ENCODE data around the gene ITSN2. TPM values are rescaled to one million over a fixed set of nuclear protein-coding genes. Genes with fewer than 3 reads are reported as not detected.
"Not testable (repeated sequence)": the region's sequence is repeated elsewhere in the genome, so short reads cannot be mapped to it uniquely, and the experiment has no call there.

Gene ITSN2
- total RNA-seq, 2 donors from 2014 or later = 12.6 to 16.8 TPM

DNA sequence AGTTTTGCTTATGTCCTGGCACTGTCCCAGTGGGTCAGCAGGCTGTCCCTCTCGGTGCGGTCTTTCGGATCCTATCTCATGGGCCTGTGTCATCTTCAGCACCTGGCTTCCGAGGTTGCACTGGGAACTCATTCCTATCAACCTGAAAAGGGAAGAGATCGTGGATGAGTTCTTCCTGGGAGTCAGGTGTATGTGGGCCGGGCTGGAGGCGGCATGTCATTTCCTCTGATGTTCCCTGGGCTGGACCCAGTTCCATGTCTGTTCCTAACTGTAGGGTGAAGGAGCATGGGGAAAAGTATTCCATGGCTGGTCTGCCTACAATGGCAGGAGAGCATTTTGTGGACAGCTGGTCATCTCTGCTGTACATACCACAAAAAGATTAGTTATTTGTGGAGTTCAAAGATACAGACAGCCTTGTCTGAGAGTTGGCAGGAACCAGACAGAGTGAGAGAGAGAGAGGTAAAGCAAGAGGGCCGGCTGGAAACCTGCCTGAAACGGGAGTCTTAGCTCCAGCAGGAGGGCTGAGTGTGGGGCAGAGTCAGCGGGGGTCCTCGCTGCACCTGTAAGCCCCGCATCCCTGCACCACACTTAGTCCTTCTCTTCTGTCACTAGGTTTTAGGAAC lies 160.3 kb downstream of the ITSN2 start:
- no peak for DNase-seq
- H3K4me1 Mint-ChIP-seq = no peaks in the 10 kb centered on the region
- no peak overlapping the region for H3K27ac Mint-ChIP-seq
- Histone ChIP-seq H3K27me3 (ENCODE audit: control insufficient read depth, insufficient read depth, low read length, poor library complexity, severe bottlenecking) (peaks cover 65% of the 10 kb centered on the region), H3K27ac (ENCODE audit: low read depth, low read length) (no peak overlapping the region), H3K4me3 (ENCODE audit: low read length) (no peak overlapping the region), H3K36me3 (ENCODE audit: control insufficient read depth, insufficient read depth, low read length) (no peaks in the 10 kb centered on the region), H3K9ac (ENCODE audit: extremely low read depth, low read length, poor library complexity, severe bottlenecking) (no peak overlapping the region), H3K4me1 (ENCODE audit: control insufficient read depth, insufficient read depth, low read length) (no peaks in the 10 kb centered on the region), H3K9me3 (ENCODE audit: control insufficient read depth, low read length) (no peaks in the 10 kb centered on the region)
- 88 to 90% methylated on average over 7 to 12 of the region's 12 CpGs for WGBS, 2 experiments (ENCODE audit: insufficient coverage in 1 of 2, insufficient read length in 1 of 2)
- peaks cover 14% of the 10 kb centered on the region for H3K36me3 Mint-ChIP-seq (ENCODE audit: low read depth)
- peaks cover 10% of the 10 kb centered on the region for H3K9me3 Mint-ChIP-seq
- TF ChIP-seq, protein P1, sequence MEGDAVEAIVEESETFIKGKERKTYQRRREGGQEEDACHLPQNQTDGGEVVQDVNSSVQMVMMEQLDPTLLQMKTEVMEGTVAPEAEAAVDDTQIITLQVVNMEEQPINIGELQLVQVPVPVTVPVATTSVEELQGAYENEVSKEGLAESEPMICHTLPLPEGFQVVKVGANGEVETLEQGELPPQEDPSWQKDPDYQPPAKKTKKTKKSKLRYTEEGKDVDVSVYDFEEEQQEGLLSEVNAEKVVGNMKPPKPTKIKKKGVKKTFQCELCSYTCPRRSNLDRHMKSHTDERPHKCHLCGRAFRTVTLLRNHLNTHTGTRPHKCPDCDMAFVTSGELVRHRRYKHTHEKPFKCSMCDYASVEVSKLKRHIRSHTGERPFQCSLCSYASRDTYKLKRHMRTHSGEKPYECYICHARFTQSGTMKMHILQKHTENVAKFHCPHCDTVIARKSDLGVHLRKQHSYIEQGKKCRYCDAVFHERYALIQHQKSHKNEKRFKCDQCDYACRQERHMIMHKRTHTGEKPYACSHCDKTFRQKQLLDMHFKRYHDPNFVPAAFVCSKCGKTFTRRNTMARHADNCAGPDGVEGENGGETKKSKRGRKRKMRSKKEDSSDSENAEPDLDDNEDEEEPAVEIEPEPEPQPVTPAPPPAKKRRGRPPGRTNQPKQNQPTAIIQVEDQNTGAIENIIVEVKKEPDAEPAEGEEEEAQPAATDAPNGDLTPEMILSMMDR (conservative IDR thresholded peaks at IDR 0.05) = no peak
- H3K27me3 Mint-ChIP-seq (ENCODE audit: insufficient read depth) = peaks cover 84% of the 10 kb centered on the region
- no peak overlapping the region for H3K4me3 Mint-ChIP-seq

- not testable (repeated sequence) for H3K4me3 Mint-ChIP-seq; H3K27ac Mint-ChIP-seq; H3K9me3 ChIP-seq (ENCODE audit: control insufficient read depth, low read length); H3K4me1 Mint-ChIP-seq; H3K36me3 ChIP-seq (ENCODE audit: control insufficient read depth, insufficient read depth, low read length); H3K36me3 Mint-ChIP-seq (ENCODE audit: low read depth); H3K27ac ChIP-seq (ENCODE audit: low read depth, low read length); H3K4me1 ChIP-seq (ENCODE audit: control insufficient read depth, insufficient read depth, low read length); H3K4me3 ChIP-seq (ENCODE audit: low read length); DNase-seq; H3K9ac ChIP-seq (ENCODE audit: extremely low read depth, low read length, poor library complexity, severe bottlenecking)
- no CpG with 5 or more reads among the region's 1 CpG for WGBS, 2 experiments (ENCODE audit: insufficient coverage in 1 of 2, insufficient read length in 1 of 2)
- peaks cover 50% of the 10 kb centered on the region for H3K27me3 ChIP-seq (ENCODE audit: control insufficient read depth, insufficient read depth, low read length, poor library complexity, severe bottlenecking)
- Mint-ChIP-seq H3K9me3 (peaks cover 16% of the 10 kb centered on the region), H3K27me3 (ENCODE audit: insufficient read depth) (peaks cover 88% of the 10 kb centered on the region)
These were observed 163.1 kb downstream of the ITSN2 start for GRCh38 chr2:24197213-24197612.

- 64 to 100% methylated on average over 3 to 5 of the region's 5 CpGs for WGBS, 2 experiments (ENCODE audit: insufficient coverage in 1 of 2, insufficient read length in 1 of 2)
- peaks cover 88% of the 10 kb centered on the region for H3K27me3 Mint-ChIP-seq (ENCODE audit: insufficient read depth)
These were observed 168.5 kb downstream of the ITSN2 start for GRCh38 chr2:24191848-24192247.

More at GRCh38 chr2:24191848-24192247, 168.5 kb downstream of the ITSN2 start:
- Histone ChIP-seq H3K4me3 (ENCODE audit: low read length) (no peak overlapping the region), H3K36me3 (ENCODE audit: control insufficient read depth, insufficient read depth, low read length) (no peaks in the 10 kb centered on the region), H3K9ac (ENCODE audit: extremely low read depth, low read length, poor library complexity, severe bottlenecking) (no peak overlapping the region), H3K27me3 (ENCODE audit: control insufficient read depth, insufficient read depth, low read length, poor library complexity, severe bottlenecking) (peaks cover 65% of the 10 kb centered on the region), H3K27ac (ENCODE audit: low read depth, low read length) (no peak overlapping the region), H3K4me1 (ENCODE audit: control insufficient read depth, insufficient read depth, low read length) (no peaks in the 10 kb centered on the region), H3K9me3 (ENCODE audit: control insufficient read depth, low read length) (peaks cover 11% of the 10 kb centered on the region)
- Mint-ChIP-seq H3K4me3 (no peak overlapping the region), H3K27ac (no peak overlapping the region), H3K4me1 (peaks cover 7% of the 10 kb centered on the region), H3K36me3 (ENCODE audit: low read depth) (no peaks in the 10 kb centered on the region), H3K9me3 (peaks cover 17% of the 10 kb centered on the region)
- TF ChIP-seq, protein P1 (conservative IDR thresholded peaks at IDR 0.05) = no peak
- DNase-seq = peak; percentile 68

Data from endodermal cell (in vitro differentiated cells).